A673 (cell line): ENCODE measurements around the gene ETV6. TPM values are rescaled to one million over a fixed set of nuclear protein-coding genes. Genes with fewer than 3 reads are reported as not detected.

ENCODE experiments used
- BruUV-seq: library from RNA; stranded (reverse); fragments of 400-500 nt; replicated peaks from 2 replicates; lab custom pipeline; 2021; lab: Mats Ljungman, UMichigan
- CTCF ChIA-PET: fragments of 300-600 bp; sonication (Branson Sonifier 250); formaldehyde crosslinking; loops from one replicate; lab custom pipeline; 2022; ENCODE audit warnings: antibody characterized with exemption; lab: Charles Lee
- POLR2A ChIA-PET: fragments of 300-600 bp; sonication (Branson Sonifier 250); formaldehyde crosslinking; loops from one replicate; lab custom pipeline; 2022; ENCODE audit warnings: antibody characterized with exemption; ENCODE audit not compliant: low non-redundant PET; lab: Charles Lee
- DNase-seq: peaks from one replicate; pipeline ENCODE4 v3.0.0-alpha.2; 2015; ENCODE audit warnings: low spot score
- H3K27ac ChIP-seq: fragments of 200-600 bp; sonication (generic); 2 replicates; pipeline ENCODE4 v1.5.1; 2016; ENCODE audit warnings: mixed run types, low read depth, mild to moderate bottlenecking, mixed read lengths, antibody characterized with exemption, low read length; ENCODE audit not compliant: poor library complexity, severe bottlenecking
- H3K27me3 ChIP-seq: fragments of 200-600 bp; sonication (generic); replicated peaks from 2 replicates; pipeline ENCODE4 v1.6.1; 2017; ENCODE audit warnings: mixed run types, low read depth, mild to moderate bottlenecking, mixed read lengths, antibody characterized with exemption, low read length; ENCODE audit not compliant: insufficient read depth, poor library complexity
- H3K36me3 ChIP-seq: fragments of 200-600 bp; sonication (generic); 2 replicates; pipeline ENCODE4 v1.6.1; 2016; ENCODE audit warnings: mixed run types, mild to moderate bottlenecking, mixed read lengths, antibody characterized with exemption, low read length; ENCODE audit not compliant: insufficient read depth, poor library complexity, severe bottlenecking
- H3K4me1 ChIP-seq: fragments of 200-600 bp; sonication (generic); 2 replicates; pipeline ENCODE4 v1.6.1; 2017; ENCODE audit warnings: mixed run types, mild to moderate bottlenecking, mixed read lengths, antibody characterized with exemption, low read length; ENCODE audit not compliant: insufficient read depth, poor library complexity, severe bottlenecking
- H3K4me3 ChIP-seq: fragments of 200-600 bp; sonication (generic); 2 replicates; pipeline ENCODE4 v1.5.1; 2016; ENCODE audit warnings: low read depth, mixed run types, mild to moderate bottlenecking, mixed read lengths, low read length; ENCODE audit not compliant: poor library complexity, severe bottlenecking
- H3K9me3 ChIP-seq: fragments of 200-600 bp; sonication (generic); 2 replicates; pipeline ENCODE4 v1.6.1; 2016; ENCODE audit warnings: mixed run types, low read depth, mild to moderate bottlenecking, mixed read lengths, antibody characterized with exemption, low read length; ENCODE audit not compliant: poor library complexity, severe bottlenecking
- EZH2 ChIP-seq: fragments of 200-600 bp; sonication (generic); IDR thresholded peaks from 2 replicates; pipeline ENCODE4 v1.6.1; 2017; ENCODE audit warnings: borderline replicate concordance, low read depth, mild to moderate bottlenecking, mixed read lengths, antibody characterized with exemption, low read length; ENCODE audit not compliant: poor library complexity, severe bottlenecking
- intact Hi-C: fragments of 100-400 bp; cut with micrococcal nuclease; formaldehyde crosslinking; loops from one replicate; pipeline ENCODE4 v1.10.0; 2022; ENCODE audit not compliant: unreplicated experiment
- total RNA-seq: library from RNA; stranded (reverse); gene quantifications from 2 replicates; pipeline ENCODE4 v1.2.3, GENCODE V29; 2021
- TF ChIP-seq, protein P1 (sequence below): fragments of 300-800, 200-600 bp; sonication (generic); conservative IDR thresholded peaks from 2 replicates; pipeline ENCODE4 v1.5.1; 2017; ENCODE audit warnings: low read depth, mild to moderate bottlenecking, antibody characterized with exemption, low read length, moderate library complexity, mixed read lengths

Gene ETV6
- total RNA-seq, 1 experiment from 2014 or later = 32.4 TPM

DNA sequence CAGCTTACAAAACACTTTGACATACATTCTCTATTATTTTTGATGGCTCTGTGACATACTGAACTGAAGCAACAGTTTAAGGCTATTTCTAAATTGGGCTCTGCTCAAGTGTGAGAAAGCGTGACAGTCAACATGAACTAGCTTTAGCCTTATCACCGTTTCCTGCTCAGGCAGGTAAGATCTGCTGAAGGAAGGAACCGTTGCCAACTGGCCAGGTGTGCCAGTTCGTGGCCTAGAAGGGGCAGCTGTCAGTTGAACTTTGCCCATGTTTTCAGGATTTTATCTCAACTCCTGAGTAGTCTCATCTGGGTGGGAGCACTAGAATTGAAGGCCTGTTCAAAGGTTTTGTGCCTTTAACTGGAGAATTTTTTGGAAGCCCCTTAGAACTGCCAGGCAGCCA lies 79.5 kb downstream of the ETV6 start:
- no peaks in the 10 kb centered on the region for H3K36me3 ChIP-seq
- intact Hi-C loops = no loop called here
- no TSS peak for BruUV-seq
- TF ChIP-seq, protein P1, sequence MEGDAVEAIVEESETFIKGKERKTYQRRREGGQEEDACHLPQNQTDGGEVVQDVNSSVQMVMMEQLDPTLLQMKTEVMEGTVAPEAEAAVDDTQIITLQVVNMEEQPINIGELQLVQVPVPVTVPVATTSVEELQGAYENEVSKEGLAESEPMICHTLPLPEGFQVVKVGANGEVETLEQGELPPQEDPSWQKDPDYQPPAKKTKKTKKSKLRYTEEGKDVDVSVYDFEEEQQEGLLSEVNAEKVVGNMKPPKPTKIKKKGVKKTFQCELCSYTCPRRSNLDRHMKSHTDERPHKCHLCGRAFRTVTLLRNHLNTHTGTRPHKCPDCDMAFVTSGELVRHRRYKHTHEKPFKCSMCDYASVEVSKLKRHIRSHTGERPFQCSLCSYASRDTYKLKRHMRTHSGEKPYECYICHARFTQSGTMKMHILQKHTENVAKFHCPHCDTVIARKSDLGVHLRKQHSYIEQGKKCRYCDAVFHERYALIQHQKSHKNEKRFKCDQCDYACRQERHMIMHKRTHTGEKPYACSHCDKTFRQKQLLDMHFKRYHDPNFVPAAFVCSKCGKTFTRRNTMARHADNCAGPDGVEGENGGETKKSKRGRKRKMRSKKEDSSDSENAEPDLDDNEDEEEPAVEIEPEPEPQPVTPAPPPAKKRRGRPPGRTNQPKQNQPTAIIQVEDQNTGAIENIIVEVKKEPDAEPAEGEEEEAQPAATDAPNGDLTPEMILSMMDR = no peak
- TF ChIP-seq EZH2 = no peak
- no peak overlapping the region for H3K4me3 ChIP-seq
- H3K27ac ChIP-seq = no peak overlapping the region
- H3K4me1 ChIP-seq = peaks cover 36% of the 10 kb centered on the region
- H3K9me3 ChIP-seq = no peaks in the 10 kb centered on the region
- DNase-seq = no peak
- POLR2A ChIA-PET = no interaction called here
- H3K27me3 ChIP-seq = no peaks in the 10 kb centered on the region
- CTCF ChIA-PET = no interaction called here

GRCh38 chr12:11729439-11730150 lies 80.1 kb downstream of the ETV6 start:
- peaks cover 30% of the 10 kb centered on the region for H3K4me1 ChIP-seq
- CTCF ChIA-PET = no interaction called here
- DNase-seq = no peak
- no peak overlapping the region for H3K27ac ChIP-seq
- POLR2A ChIA-PET = no interaction called here
- no peak overlapping the region for H3K4me3 ChIP-seq
- intact Hi-C loops = no loop called here
- no peaks in the 10 kb centered on the region for H3K36me3 ChIP-seq
- no peaks in the 10 kb centered on the region for H3K27me3 ChIP-seq
- BruUV-seq = no TSS peak
- TF ChIP-seq, protein P1 = no peak
- no peak for TF ChIP-seq EZH2
- H3K9me3 ChIP-seq = no peaks in the 10 kb centered on the region

- no TSS peak for BruUV-seq
Observed at GRCh38 chr12:11730299-11731041, 81.0 kb downstream of the ETV6 start.

More at GRCh38 chr12:11730299-11731041, 81.0 kb downstream of the ETV6 start:
- CTCF ChIA-PET = no interaction called here
- H3K9me3 ChIP-seq = no peaks in the 10 kb centered on the region
- H3K4me3 ChIP-seq = no peak overlapping the region
- intact Hi-C loops = no loop called here
- H3K4me1 ChIP-seq = peaks cover 21% of the 10 kb centered on the region
- POLR2A ChIA-PET = no interaction called here
- no peak overlapping the region for H3K27ac ChIP-seq
- TF ChIP-seq, protein P1 = no peak
- no peak for TF ChIP-seq EZH2
- no peaks in the 10 kb centered on the region for H3K36me3 ChIP-seq
- H3K27me3 ChIP-seq = no peaks in the 10 kb centered on the region
- no peak for DNase-seq
